ENCODE data around the gene CSF2. TPM values are rescaled to one million over a fixed set of nuclear protein-coding genes. Genes with fewer than 3 reads are reported as not detected.
"Not testable (repeated sequence)": the region's sequence is repeated elsewhere in the genome, so short reads cannot be mapped to it uniquely, and the experiment has no call there.

CSF2 gene
- total and polyA plus RNA-seq, 4 donors = 0.37 to 16.8 (median 8.2) TPM

DNA sequence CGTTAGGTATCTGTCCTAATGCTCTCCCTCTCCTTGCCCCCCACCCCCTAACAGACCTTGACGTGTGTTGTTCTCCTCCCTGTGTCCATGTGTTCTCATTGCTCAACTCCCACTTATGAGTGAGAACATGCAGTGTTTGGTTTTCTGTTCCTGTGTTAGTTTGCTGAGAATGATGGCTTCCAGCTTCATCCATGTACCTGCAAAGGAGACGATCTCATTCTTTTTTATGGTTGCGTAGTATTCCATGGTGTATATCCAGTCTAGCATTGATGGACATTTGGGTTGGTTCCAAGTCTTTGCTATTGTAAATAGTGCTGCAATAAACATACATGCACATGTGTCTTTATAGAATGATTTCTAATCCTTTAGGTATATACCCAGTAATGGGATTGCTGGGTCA lies 50.0 kb downstream of the CSF2 start:
- ATAC-seq (ENCODE audit: insufficient read depth, low FRiP score); H3K4me1 ChIP-seq (ENCODE audit: control insufficient read depth in 5 of 5, insufficient read depth in 5 of 5, low read length in 5 of 5); H3K9me3 ChIP-seq (ENCODE audit: control insufficient read depth in 4 of 4, insufficient read depth in 3 of 4, low read length in 3 of 4); H3K4me3 ChIP-seq; H3K36me3 ChIP-seq (ENCODE audit: control insufficient read depth in 4 of 4, insufficient read depth in 4 of 4, low read length in 4 of 4); H3K9ac ChIP-seq (ENCODE audit: insufficient read depth in 1 of 2, low read length in 2 of 2); H3K27ac ChIP-seq (ENCODE audit: low read depth in 1 of 2, low read length in 1 of 2); DNase-seq; H3K27me3 ChIP-seq (ENCODE audit: control insufficient read depth in 3 of 3, insufficient read depth in 3 of 3, low read length in 2 of 3): not testable (repeated sequence)
- WGBS, 2 donors = 91 to 94% methylated on average over 4 of the region's 4 CpGs

Small RNAs within 50 kb of the gene (small RNA-seq; reads per million reads assigned to genes)
- gene RF00285 (ENCODE audit: low replicate concordance) = not detected

Other genes with a start within 250 kb of the CSF2 start
- not detected for gene MEIKIN, start 128.1 kb upstream of the CSF2 start, total RNA-seq
- under 1 TPM; 0.08 to 0.32 TPM for gene MEIKIN, start 128.1 kb upstream of the CSF2 start, polyA plus RNA-seq
- 1 to 10 TPM in 1 of 2 donors, under 1 TPM in 1; 0.43 to 6.7 TPM for gene ACSL6, start 62.1 kb upstream of the CSF2 start, total RNA-seq
- gene ACSL6, start 62.1 kb upstream of the CSF2 start, polyA plus RNA-seq = under 1 TPM; 0.10 to 0.33 TPM
- not detected for gene IL3, start 13.1 kb upstream of the CSF2 start, total RNA-seq
- not detected for gene IL3, start 13.1 kb upstream of the CSF2 start, polyA plus RNA-seq
- 10 to 100 TPM; 37.8 to 62.3 TPM for gene P4HA2, start 154.1 kb downstream of the CSF2 start, total RNA-seq
- gene P4HA2, start 154.1 kb downstream of the CSF2 start, polyA plus RNA-seq = 10 to 100 TPM; 20.3 to 36.5 TPM
- 10 to 100 TPM in 1 of 2 donors, 1 to 10 TPM in 1; 7.3 to 13.8 TPM for gene PDLIM4, start 183.9 kb downstream of the CSF2 start, total RNA-seq
- gene PDLIM4, start 183.9 kb downstream of the CSF2 start, polyA plus RNA-seq = 10 to 100 TPM in 1 of 2 donors, 1 to 10 TPM in 1; 8.3 to 10.9 TPM
- 10 to 100 TPM; 10.9 to 18.1 TPM for gene SLC22A4, start 220.6 kb downstream of the CSF2 start, total RNA-seq
- 10 to 100 TPM in 1 of 2 donors, 1 to 10 TPM in 1; 3.6 to 15.7 TPM for gene SLC22A4, start 220.6 kb downstream of the CSF2 start, polyA plus RNA-seq

Measured in lung (tissue), 11 donors.